K562 (cell line): ENCODE measurements around the gene ST6GALNAC1. TPM values are rescaled to one million over a fixed set of nuclear protein-coding genes. Genes with fewer than 3 reads are reported as not detected.

Experiments used
- AFF1 ChIP-seq, 2 experiments: fragments of 450-650 bp; IDR thresholded peaks; 2 replicates each; pipeline ENCODE4 v1.6.1; 2018; ENCODE audit warnings: mild to moderate bottlenecking in 2 of 2, low read depth in 1 of 2; ENCODE audit not compliant: partially characterized antibody in 2 of 2
- AFF4 ChIP-seq: sonication (generic); formaldehyde crosslinking; IDR thresholded peaks from 2 replicates; pipeline ENCODE4 v1.8.0; 2023; ENCODE audit warnings: mild to moderate bottlenecking, missing genetic modification reagents
- DMBX1 ChIP-seq: fragments of 250-450 bp; sonication (Bioruptor Pico); IDR thresholded peaks from 2 replicates; pipeline ENCODE4 v1.8.0; 2022; ENCODE audit warnings: inconsistent platforms, mild to moderate bottlenecking, moderate library complexity, borderline replicate concordance
- HMG20B ChIP-seq: fragments of 250-450 bp; sonication (Bioruptor Pico); IDR thresholded peaks from 2 replicates; pipeline ENCODE4 v1.5.0; 2021; ENCODE audit warnings: mild to moderate bottlenecking
- PRMT5 ChIP-seq: sonication (generic); formaldehyde crosslinking; IDR thresholded peaks from 2 replicates; pipeline ENCODE4 v1.5.0; 2020; ENCODE audit warnings: missing genetic modification reagents
- RFX5 ChIP-seq: IDR thresholded peaks from 2 replicates; pipeline ENCODE4 v1.6.1; 2011; ENCODE audit warnings: low read depth, mild to moderate bottlenecking, improper control_type of control experiment, low read length
- STAT5A ChIP-seq: IDR thresholded peaks from 2 replicates; pipeline ENCODE4 v1.6.1; 2012; ENCODE audit warnings: low read length, inconsistent platforms, borderline replicate concordance
- ZBED1 ChIP-seq: IDR thresholded peaks from 2 replicates; pipeline ENCODE4 v1.6.1; 2014
- ZNF764 ChIP-seq: fragments of 250-450 bp; sonication (Bioruptor Pico); IDR thresholded peaks from 2 replicates; pipeline ENCODE4 v1.4.0; 2020; ENCODE audit warnings: low read depth, mild to moderate bottlenecking, moderate library complexity
- polyA plus RNA-seq, 8 experiments: library from polyadenylated mRNA; depleted of rRNA in 4 of 8; stranded (reverse) in 5 of 8; unstranded in 3 of 8; fragments of >200 nt; fragmentation: Nextera tagmentation in 2 of 8; fragmentation: Illumina TruSeq in 1 of 8; extraction: Ambion mirVana in 2 of 8; extraction: Trizol in 1 of 8; gene quantifications; 2 replicates each; pipeline versions ENCODE4 v1.2.1 to v1.2.3, GENCODE V29; 2011 to 2014; ENCODE audit warnings: inconsistent platforms in 1 of 8, missing spikeins in 1 of 8
- total RNA-seq, 7 experiments: library from RNA; depleted of rRNA in 6 of 7; stranded (reverse); fragments of >200 nt in 6 of 7; fragmentation: Illumina TruSeq in 2 of 7; extraction: Trizol in 2 of 7; gene quantifications; 2 replicates each; pipeline versions ENCODE4 v1.2.1 to v1.2.3, GENCODE V29; 2011 to 2021; ENCODE audit warnings: low replicate concordance in 1 of 7
- TF ChIP-seq, protein P1 (sequence below): fragments of 450-650 bp; formaldehyde crosslinking; IDR thresholded peaks from 2 replicates; pipeline ENCODE4 v1.4.0; 2020; ENCODE audit warnings: mild to moderate bottlenecking, mixed read lengths
- TF ChIP-seq, protein P2 (sequence below): fragments of 450-650 bp; IDR thresholded peaks from 2 replicates; pipeline ENCODE4 v1.6.1; 2016; ENCODE audit warnings: borderline replicate concordance
- TF ChIP-seq, protein P3 (sequence below), 3 experiments: fragments of 200-800 bp in 1 of 3; sonication (Bioruptor generic) in 1 of 3; sonication (generic) in 1 of 3; formaldehyde crosslinking in 1 of 3; IDR thresholded peaks; 2 replicates each; pipeline versions ENCODE4 v1.6.1 to v1.8.0; 2016 to 2022; ENCODE audit warnings: mild to moderate bottlenecking in 2 of 3, missing compliant biosample characterization in 2 of 3, missing genetic modification characterization in 2 of 3, missing genetic modification reagents in 1 of 3
- TF ChIP-seq, protein P4 (sequence below): fragments of 250-450 bp; sonication (Bioruptor Pico); IDR thresholded peaks from 2 replicates; pipeline ENCODE4 v1.5.1; 2021; ENCODE audit warnings: mild to moderate bottlenecking

ST6GALNAC1 gene
- total and polyA plus RNA-seq, 9 of the 15 experiments (the other 6 are each of a cell fraction or from before 2014, with no cell fraction given), result 20.6 to 68.4 (median 50.5) TPM

DNA sequence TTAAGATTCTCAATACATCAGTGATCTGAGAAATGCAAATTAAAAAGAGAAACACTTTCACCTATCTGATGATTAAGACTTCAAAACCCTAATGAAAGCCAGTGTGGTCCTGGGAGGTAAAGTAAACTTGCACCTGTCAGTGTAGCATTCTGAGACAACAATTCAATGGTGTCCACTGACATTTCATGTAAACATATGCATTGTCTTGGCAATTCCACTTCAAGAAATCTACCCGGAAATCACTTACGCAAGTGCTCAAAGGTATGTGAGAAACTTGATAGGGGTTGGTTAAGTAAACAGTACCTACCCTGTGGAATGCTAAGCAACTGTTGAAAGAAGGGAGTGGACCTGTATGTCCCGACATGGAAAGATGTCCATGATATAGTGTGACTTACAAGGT lies 2.1 kb downstream of the ST6GALNAC1 start (continued):
- TF ChIP-seq, protein P1, sequence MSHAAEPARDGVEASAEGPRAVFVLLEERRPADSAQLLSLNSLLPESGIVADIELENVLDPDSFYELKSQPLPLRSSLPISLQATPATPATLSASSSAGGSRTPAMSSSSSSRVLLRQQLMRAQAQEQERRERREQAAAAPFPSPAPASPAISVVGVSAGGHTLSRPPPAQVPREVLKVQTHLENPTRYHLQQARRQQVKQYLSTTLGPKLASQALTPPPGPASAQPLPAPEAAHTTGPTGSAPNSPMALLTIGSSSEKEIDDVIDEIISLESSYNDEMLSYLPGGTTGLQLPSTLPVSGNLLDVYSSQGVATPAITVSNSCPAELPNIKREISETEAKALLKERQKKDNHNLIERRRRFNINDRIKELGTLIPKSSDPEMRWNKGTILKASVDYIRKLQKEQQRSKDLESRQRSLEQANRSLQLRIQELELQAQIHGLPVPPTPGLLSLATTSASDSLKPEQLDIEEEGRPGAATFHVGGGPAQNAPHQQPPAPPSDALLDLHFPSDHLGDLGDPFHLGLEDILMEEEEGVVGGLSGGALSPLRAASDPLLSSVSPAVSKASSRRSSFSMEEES (CRISPR knock-in tag), result no peak
- no peak for TF ChIP-seq RFX5
- TF ChIP-seq, protein P2, sequence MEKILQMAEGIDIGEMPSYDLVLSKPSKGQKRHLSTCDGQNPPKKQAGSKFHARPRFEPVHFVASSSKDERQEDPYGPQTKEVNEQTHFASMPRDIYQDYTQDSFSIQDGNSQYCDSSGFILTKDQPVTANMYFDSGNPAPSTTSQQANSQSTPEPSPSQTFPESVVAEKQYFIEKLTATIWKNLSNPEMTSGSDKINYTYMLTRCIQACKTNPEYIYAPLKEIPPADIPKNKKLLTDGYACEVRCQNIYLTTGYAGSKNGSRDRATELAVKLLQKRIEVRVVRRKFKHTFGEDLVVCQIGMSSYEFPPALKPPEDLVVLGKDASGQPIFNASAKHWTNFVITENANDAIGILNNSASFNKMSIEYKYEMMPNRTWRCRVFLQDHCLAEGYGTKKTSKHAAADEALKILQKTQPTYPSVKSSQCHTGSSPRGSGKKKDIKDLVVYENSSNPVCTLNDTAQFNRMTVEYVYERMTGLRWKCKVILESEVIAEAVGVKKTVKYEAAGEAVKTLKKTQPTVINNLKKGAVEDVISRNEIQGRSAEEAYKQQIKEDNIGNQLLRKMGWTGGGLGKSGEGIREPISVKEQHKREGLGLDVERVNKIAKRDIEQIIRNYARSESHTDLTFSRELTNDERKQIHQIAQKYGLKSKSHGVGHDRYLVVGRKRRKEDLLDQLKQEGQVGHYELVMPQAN, result no peak
- TF ChIP-seq, protein P3, sequence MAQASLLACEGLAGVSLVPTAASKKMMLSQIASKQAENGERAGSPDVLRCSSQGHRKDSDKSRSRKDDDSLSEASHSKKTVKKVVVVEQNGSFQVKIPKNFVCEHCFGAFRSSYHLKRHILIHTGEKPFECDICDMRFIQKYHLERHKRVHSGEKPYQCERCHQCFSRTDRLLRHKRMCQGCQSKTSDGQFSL (CRISPR knock-in tag; IDR thresholded peaks at IDR 0.05), result no peak
- TF ChIP-seq, protein P3 (tag; IDR thresholded peaks at IDR 0.05), result no peak
- no peak for TF ChIP-seq STAT5A
- no peak for TF ChIP-seq AFF1 (IDR thresholded peaks at IDR 0.05; ENCODE audit: low read depth in 1 of 2, partially characterized antibody in 2 of 2)
- TF ChIP-seq HMG20B (CRISPR knock-in tag), result no peak
- TF ChIP-seq AFF4 (CRISPR knock-in tag), result no peak; the same call in 1 of the 2 replicates
- TF ChIP-seq, protein P4, sequence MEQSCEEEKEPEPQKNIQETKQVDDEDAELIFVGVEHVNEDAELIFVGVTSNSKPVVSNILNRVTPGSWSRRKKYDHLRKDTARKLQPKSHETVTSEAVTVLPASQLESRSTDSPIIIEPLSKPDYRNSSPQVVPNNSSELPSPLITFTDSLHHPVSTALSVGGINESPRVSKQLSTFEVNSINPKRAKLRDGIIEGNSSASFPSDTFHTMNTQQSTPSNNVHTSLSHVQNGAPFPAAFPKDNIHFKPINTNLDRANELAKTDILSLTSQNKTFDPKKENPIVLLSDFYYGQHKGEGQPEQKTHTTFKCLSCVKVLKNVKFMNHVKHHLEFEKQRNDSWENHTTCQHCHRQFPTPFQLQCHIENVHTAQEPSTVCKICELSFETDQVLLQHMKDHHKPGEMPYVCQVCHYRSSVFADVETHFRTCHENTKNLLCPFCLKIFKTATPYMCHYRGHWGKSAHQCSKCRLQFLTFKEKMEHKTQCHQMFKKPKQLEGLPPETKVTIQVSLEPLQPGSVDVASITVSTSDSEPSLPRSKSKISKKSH, result no peak
- TF ChIP-seq ZBED1, result peak; percentile 96
- TF ChIP-seq ZNF764, result no peak
- TF ChIP-seq PRMT5 (CRISPR knock-in tag), result no peak
- TF ChIP-seq DMBX1, result peak; percentile 41; the same call in 1 of the 2 replicates
